H9 (cell line): ENCODE data around the gene EPB41L4A. TPM values are rescaled to one million over a fixed set of nuclear protein-coding genes. Genes with fewer than 3 reads are reported as not detected.
"Not testable (repeated sequence)": the region's sequence is repeated elsewhere in the genome, so short reads cannot be mapped to it uniquely, and the experiment has no call there.

ENCODE experiments used
- DNase-seq: peaks from one replicate; pipeline ENCODE4 v3.0.0-alpha.2; 2017
- H2AFZ ChIP-seq: one replicate; pipeline ENCODE4 v1.6.1; 2013; ENCODE audit warnings: mild to moderate bottlenecking, low read length, control low read depth, moderate library complexity
- H2AK5ac ChIP-seq: 2 replicates; pipeline ENCODE4 v1.6.1; 2013; ENCODE audit warnings: low read length, control low read depth, mixed read lengths; ENCODE audit not compliant: insufficient read length
- H2BK120ac ChIP-seq: one replicate; pipeline ENCODE4 v1.6.1; 2013; ENCODE audit warnings: low read depth, mild to moderate bottlenecking, low read length, control low read depth, inconsistent platforms; ENCODE audit not compliant: poor library complexity, severe bottlenecking
- H2BK12ac ChIP-seq: 2 replicates; pipeline ENCODE4 v1.6.1; 2013; ENCODE audit warnings: low read length, control low read depth, mixed read lengths, low read depth; ENCODE audit not compliant: insufficient read length
- H2BK15ac ChIP-seq: 2 replicates; pipeline ENCODE4 v1.6.1; 2013; ENCODE audit warnings: low read depth, low read length, control low read depth
- H2BK20ac ChIP-seq: one replicate; pipeline ENCODE4 v1.6.1; 2013; ENCODE audit warnings: low read depth, mild to moderate bottlenecking, low read length, control low read depth, inconsistent platforms; ENCODE audit not compliant: poor library complexity, severe bottlenecking
- H2BK5ac ChIP-seq: 2 replicates; pipeline ENCODE4 v1.6.1; 2013; ENCODE audit warnings: low read length, control low read depth, mixed read lengths; ENCODE audit not compliant: insufficient read length
- H3K14ac ChIP-seq: 2 replicates; pipeline ENCODE4 v1.6.1; 2013; ENCODE audit warnings: low read length, control low read depth; ENCODE audit not compliant: insufficient read depth
- H3K18ac ChIP-seq: 2 replicates; pipeline ENCODE4 v1.6.1; 2013; ENCODE audit warnings: low read depth, mild to moderate bottlenecking, mixed read lengths, low read length, control low read depth; ENCODE audit not compliant: insufficient read length
- H3K23ac ChIP-seq: 2 replicates; pipeline ENCODE4 v1.6.1; 2013; ENCODE audit warnings: low read length, control low read depth, mixed read lengths, low read depth; ENCODE audit not compliant: insufficient read length
- H3K23me2 ChIP-seq: 2 replicates; pipeline ENCODE4 v1.6.1; 2013; ENCODE audit warnings: low read depth, mild to moderate bottlenecking, mixed read lengths, low read length, control low read depth; ENCODE audit not compliant: insufficient read length, poor library complexity, severe bottlenecking
- H3K27ac ChIP-seq: 2 replicates; pipeline ENCODE4 v1.5.1; 2013; ENCODE audit warnings: low read length, control low read depth, mixed read lengths, low read depth; ENCODE audit not compliant: insufficient read length
- H3K27me3 ChIP-seq: 2 replicates; pipeline ENCODE4 v1.6.1; 2013; ENCODE audit warnings: low read length, control low read depth, inconsistent platforms; ENCODE audit not compliant: insufficient read depth
- H3K4ac ChIP-seq: 2 replicates; pipeline ENCODE4 v1.6.1; 2013; ENCODE audit warnings: low read depth, mild to moderate bottlenecking, control low read depth, inconsistent platforms, low read length, moderate library complexity
- H3K4me1 ChIP-seq: 2 replicates; pipeline ENCODE4 v1.6.1; 2013; ENCODE audit warnings: low read length, control low read depth, inconsistent platforms; ENCODE audit not compliant: insufficient read depth
- H3K4me2 ChIP-seq: 2 replicates; pipeline ENCODE4 v1.6.1; 2013; ENCODE audit warnings: low read length, control low read depth, mixed read lengths; ENCODE audit not compliant: insufficient read length, insufficient read depth
- H3K56ac ChIP-seq: 2 replicates; pipeline ENCODE4 v1.6.1; 2013; ENCODE audit warnings: low read depth, mild to moderate bottlenecking, mixed read lengths, low read length, control low read depth; ENCODE audit not compliant: insufficient read length
- H3K79me1 ChIP-seq: 2 replicates; pipeline ENCODE4 v1.6.1; 2013; ENCODE audit warnings: low read depth, mild to moderate bottlenecking, moderate library complexity, low read length, control low read depth, inconsistent platforms; ENCODE audit not compliant: insufficient read depth, poor library complexity, severe bottlenecking
- H3K79me2 ChIP-seq: 2 replicates; pipeline ENCODE4 v1.6.1; 2013; ENCODE audit warnings: low read length, control low read depth, inconsistent platforms; ENCODE audit not compliant: insufficient read depth
- H3K9ac ChIP-seq: 2 replicates; pipeline ENCODE4 v1.6.1; 2013; ENCODE audit warnings: low read length, control low read depth, mixed read lengths; ENCODE audit not compliant: insufficient read length; ENCODE audit errors: extremely low read depth
- H3K9me3 ChIP-seq: one replicate; pipeline ENCODE4 v1.6.1; 2013; ENCODE audit warnings: low read depth, low read length, inconsistent platforms; ENCODE audit not compliant: control insufficient read depth
- H3T11ph ChIP-seq: one replicate; pipeline ENCODE4 v1.6.1; 2013; ENCODE audit warnings: mild to moderate bottlenecking, low read length, control low read depth, inconsistent platforms
- H4K20me1 ChIP-seq: one replicate; pipeline ENCODE4 v1.6.1; 2013; ENCODE audit not compliant: control insufficient read depth, insufficient read length, insufficient read depth
- H4K5ac ChIP-seq: 2 replicates; pipeline ENCODE4 v1.6.1; 2013; ENCODE audit warnings: low read depth, mild to moderate bottlenecking, mixed read lengths, low read length, control low read depth; ENCODE audit not compliant: insufficient read length
- H4K8ac ChIP-seq: replicated peaks from 2 replicates; pipeline ENCODE4 v1.6.1; 2013; ENCODE audit warnings: low read length, control low read depth, mixed read lengths, low read depth; ENCODE audit not compliant: insufficient read length
- H4K91ac ChIP-seq: 2 replicates; pipeline ENCODE4 v1.6.1; 2013; ENCODE audit warnings: low read depth, mild to moderate bottlenecking, moderate library complexity, mixed read lengths, low read length, control low read depth; ENCODE audit not compliant: insufficient read length
- H3K27ac Mint-ChIP-seq, 3 experiments: 2 replicates in 2 of 3; 3 replicates in 1 of 3; pipeline ENCODE4 v1.8.0; 2020 to 2021; ENCODE audit warnings: mixed read lengths in 3 of 3, mild to moderate bottlenecking in 1 of 3, moderate library complexity in 1 of 3
- H3K27me3 Mint-ChIP-seq: 2 replicates; pipeline ENCODE4 v1.8.0; 2021; ENCODE audit warnings: low read depth, mild to moderate bottlenecking, moderate library complexity, mixed read lengths
- H3K36me3 Mint-ChIP-seq, 3 experiments: 2 replicates in 2 of 3; 3 replicates in 1 of 3; pipeline ENCODE4 v1.8.0; 2020 to 2021; ENCODE audit warnings: low read depth in 3 of 3, mixed read lengths in 3 of 3; ENCODE audit not compliant: insufficient read depth in 1 of 3
- H3K4me1 Mint-ChIP-seq, 2 experiments: 2 replicates each; pipeline ENCODE4 v1.8.0; 2020; ENCODE audit warnings: mixed read lengths in 2 of 2
- H3K4me3 Mint-ChIP-seq, 2 experiments: 2 replicates in 1 of 2; 3 replicates in 1 of 2; pipeline ENCODE4 v1.8.0; 2020 to 2021; ENCODE audit warnings: mild to moderate bottlenecking in 2 of 2, mixed read lengths in 2 of 2, moderate library complexity in 1 of 2
- H3K9me3 Mint-ChIP-seq, 2 experiments: 2 replicates in 1 of 2; 3 replicates in 1 of 2; pipeline ENCODE4 v1.8.0; 2020; ENCODE audit warnings: mild to moderate bottlenecking in 2 of 2, mixed read lengths in 2 of 2, moderate library complexity in 1 of 2
- WGBS: extraction: QIAGEN DNeasy Blood & Tissue Kit; methylation state at CpG from one replicate; pipeline ENCODE4 v1.1.7; 2013; ENCODE audit warnings: missing lambda C conversion rate, low lambda C conversion rate, mixed read lengths; ENCODE audit not compliant: insufficient read length; ENCODE audit errors: extremely low coverage; 5-methylcytosine and 5-hydroxymethylcytosine counted together
- total RNA-seq: library from RNA; stranded (reverse); gene quantifications from 2 replicates; pipeline ENCODE4 v1.2.1, GENCODE V29; 2021

Gene EPB41L4A
- total RNA-seq, 1 experiment from 2014 or later: 4.9 TPM

- H2AK5ac ChIP-seq, H2BK5ac ChIP-seq, H4K5ac ChIP-seq, H4K91ac ChIP-seq, H3K27ac ChIP-seq, H4K8ac ChIP-seq, H3K4ac ChIP-seq, H3K23ac ChIP-seq, DNase-seq, H3K18ac ChIP-seq, H3K56ac ChIP-seq, H3K79me1 ChIP-seq, H3T11ph ChIP-seq, H3K9me3 ChIP-seq, H4K20me1 ChIP-seq, H3K9me3 Mint-ChIP-seq, H3K9ac ChIP-seq, H3K14ac ChIP-seq, H2BK12ac ChIP-seq, H3K23me2 ChIP-seq, H3K4me3 Mint-ChIP-seq, H2BK20ac ChIP-seq, H3K4me2 ChIP-seq, H2BK15ac ChIP-seq, H3K79me2 ChIP-seq, H3K27me3 Mint-ChIP-seq, H3K27ac Mint-ChIP-seq, H3K4me1 ChIP-seq, H2BK120ac ChIP-seq, H3K27me3 ChIP-seq, H3K36me3 Mint-ChIP-seq, H2AFZ ChIP-seq: not testable (repeated sequence)
- peaks cover 5 to 18% of the 10 kb centered on the region in 2 experiments; a peak in 3 of 4 replicates for H3K4me1 Mint-ChIP-seq
- WGBS: no CpG with 5 or more reads among the region's 10 CpGs
Measured at GRCh38 chr5:112447187-112447760, 28.2 kb upstream of the EPB41L4A start.
